H1 (cell line): Measurements from ENCODE around the gene CTIF. TPM values are rescaled to one million over a fixed set of nuclear protein-coding genes. Genes with fewer than 3 reads are reported as not detected.

Experiments used
- CTCF ChIA-PET: fragments of 300-600 bp; sonication (Branson Sonifier 250); formaldehyde crosslinking; loops from one replicate; lab custom pipeline; 2021; ENCODE audit not compliant: partially characterized antibody; lab: Charles Lee
- POLR2A ChIA-PET: fragments of 300-600 bp; sonication (Branson Sonifier 250); formaldehyde crosslinking; loops from one replicate; lab custom pipeline; 2021; ENCODE audit warnings: inconsistent platforms; ENCODE audit not compliant: partially characterized antibody; lab: Charles Lee
- DNase-seq, 2 experiments: peaks; one replicate each; pipeline versions ENCODE4 v3.0.0 to v3.0.0-alpha.2; 2010 to 2022; ENCODE audit warnings: low spot score in 2 of 2, low read depth in 1 of 2, mixed read lengths in 1 of 2
- FAIRE-seq: peaks from 2 replicates; lab custom pipeline; 2011; peaks lifted over from hg19 to GRCh38; lab: Jason Lieb, UNC
- H2AFZ ChIP-seq: 2 replicates; pipeline ENCODE4 v1.8.1; 2012; ENCODE audit warnings: low read length, inconsistent platforms
- H2AK5ac ChIP-seq: 2 replicates; pipeline ENCODE4 v1.6.1; 2013; ENCODE audit warnings: low read depth, low read length
- H2BK120ac ChIP-seq: replicated peaks from 2 replicates; pipeline ENCODE3; 2013; ENCODE audit warnings: low read depth, low read length, inconsistent platforms
- H2BK12ac ChIP-seq: 2 replicates; pipeline ENCODE4 v1.6.1; 2013; ENCODE audit warnings: low read depth, low read length
- H2BK15ac ChIP-seq: 2 replicates; pipeline ENCODE4 v1.6.1; 2013; ENCODE audit warnings: low read length
- H2BK20ac ChIP-seq: 2 replicates; pipeline ENCODE4 v1.6.1; 2013; ENCODE audit warnings: low read length
- H2BK5ac ChIP-seq: 2 replicates; pipeline ENCODE4 v1.6.1; 2013; ENCODE audit warnings: low read depth, low read length
- H3K14ac ChIP-seq: 2 replicates; pipeline ENCODE4 v1.6.1; 2013; ENCODE audit warnings: inconsistent platforms; ENCODE audit not compliant: insufficient read length
- H3K18ac ChIP-seq: 2 replicates; pipeline ENCODE4 v1.6.1; 2013; ENCODE audit warnings: low read length; ENCODE audit errors: extremely low read depth
- H3K23ac ChIP-seq: 2 replicates; pipeline ENCODE4 v1.6.1; 2013; ENCODE audit warnings: inconsistent platforms; ENCODE audit not compliant: insufficient read length
- H3K23me2 ChIP-seq: 2 replicates; pipeline ENCODE4 v1.6.1; 2013; ENCODE audit warnings: low read depth, low read length
- H3K27ac ChIP-seq: 2 replicates; pipeline ENCODE4 v1.6.1; 2011; ENCODE audit warnings: low read depth, low read length, inconsistent platforms
- H3K27me3 ChIP-seq, 4 experiments: replicated peaks in 1 of 4; 1 replicate in 1 of 4; 2 replicates in 3 of 4; pipeline versions ENCODE4 v1.6.1 to v1.8.1; 2011 to 2013; ENCODE audit warnings: low read length in 3 of 4, mild to moderate bottlenecking in 3 of 4, inconsistent platforms in 2 of 4, mixed read lengths in 2 of 4, moderate library complexity in 1 of 4; ENCODE audit not compliant: control insufficient read depth in 3 of 4, insufficient read depth in 3 of 4; ENCODE audit errors: extremely low read depth in 1 of 4
- H3K36me3 ChIP-seq, 4 experiments: 2 replicates each; pipeline versions ENCODE4 v1.6.1 to v1.8.1; 2011 to 2013; ENCODE audit warnings: mild to moderate bottlenecking in 4 of 4, low read length in 3 of 4, moderate library complexity in 2 of 4, control low read depth in 1 of 4, inconsistent platforms in 1 of 4; ENCODE audit not compliant: insufficient read depth in 4 of 4, control insufficient read depth in 2 of 4
- H3K4ac ChIP-seq: replicated peaks from 2 replicates; pipeline ENCODE3; 2013; ENCODE audit warnings: low read length, low read depth, mixed read lengths, inconsistent platforms; ENCODE audit not compliant: insufficient read length
- H3K4me1 ChIP-seq, 4 experiments: replicated peaks in 1 of 4; 1 replicate in 1 of 4; 2 replicates in 3 of 4; pipeline versions ENCODE4 v1.6.1 to v1.8.1; 2011 to 2013; ENCODE audit warnings: low read length in 3 of 4, inconsistent platforms in 2 of 4, mixed read lengths in 1 of 4; ENCODE audit not compliant: insufficient read depth in 4 of 4, control insufficient read depth in 3 of 4
- H3K4me2 ChIP-seq, 2 experiments: 2 replicates each; pipeline versions ENCODE4 v1.6.1 to v1.8.1; 2011 to 2013; ENCODE audit warnings: low read depth in 2 of 2, low read length in 2 of 2, control low read depth in 1 of 2, inconsistent platforms in 1 of 2, mild to moderate bottlenecking in 1 of 2; ENCODE audit not compliant: insufficient read depth in 1 of 2
- H3K4me3 ChIP-seq, 4 experiments: fragments of 200-600, 300-600 bp in 1 of 4; sonication (generic), shearing (Covaris generic), sonication (Bioruptor Twin) in 1 of 4; 2 replicates each; pipeline versions ENCODE4 v1.5.1 to v1.8.1; 2011 to 2016; ENCODE audit warnings: low read length in 4 of 4, low read depth in 3 of 4, control low read depth in 2 of 4, inconsistent platforms in 2 of 4, mild to moderate bottlenecking in 2 of 4, mixed read lengths in 1 of 4, moderate library complexity in 1 of 4; ENCODE audit not compliant: insufficient read depth in 2 of 4; ENCODE audit errors: extremely low read depth in 1 of 4
- H3K56ac ChIP-seq: replicated peaks from 2 replicates; pipeline ENCODE3; 2013; ENCODE audit warnings: low read depth, mild to moderate bottlenecking, mixed read lengths, low read length, inconsistent platforms; ENCODE audit not compliant: insufficient read length
- H3K79me1 ChIP-seq: 2 replicates; pipeline ENCODE4 v1.6.1; 2013; ENCODE audit warnings: low read depth, low read length, control low read depth
- H3K79me2 ChIP-seq, 2 experiments: 2 replicates each; pipeline versions ENCODE4 v1.6.1 to v1.8.1; 2012 to 2013; ENCODE audit warnings: low read length in 2 of 2, mild to moderate bottlenecking in 2 of 2, inconsistent platforms in 1 of 2; ENCODE audit not compliant: insufficient read depth in 2 of 2, control insufficient read depth in 1 of 2
- H3K9ac ChIP-seq, 4 experiments: replicated peaks in 1 of 4; 1 replicate in 1 of 4; 2 replicates in 3 of 4; pipeline versions ENCODE4 v1.6.1 to v1.8.1; 2011 to 2013; ENCODE audit warnings: low read depth in 3 of 4, low read length in 3 of 4, control low read depth in 2 of 4, mild to moderate bottlenecking in 2 of 4, moderate library complexity in 2 of 4, inconsistent platforms in 1 of 4; ENCODE audit errors: extremely low read depth in 1 of 4
- H3K9me3 ChIP-seq, 2 experiments: 2 replicates each; pipeline versions ENCODE4 v1.6.1 to v1.8.1; 2012 to 2013; ENCODE audit warnings: mild to moderate bottlenecking in 2 of 2, moderate library complexity in 2 of 2, control low read depth in 1 of 2, inconsistent platforms in 1 of 2, low read depth in 1 of 2, low read length in 1 of 2, mixed read lengths in 1 of 2; ENCODE audit not compliant: insufficient read depth in 2 of 2
- H4K20me1 ChIP-seq, 2 experiments: replicated peaks in 1 of 2; 2 replicates each; pipeline versions ENCODE3 to v1.8.1; 2011 to 2013; ENCODE audit warnings: inconsistent platforms in 2 of 2, low read length in 2 of 2, mild to moderate bottlenecking in 1 of 2; ENCODE audit not compliant: insufficient read depth in 2 of 2, control insufficient read depth in 1 of 2
- H4K5ac ChIP-seq: 2 replicates; pipeline ENCODE4 v1.6.1; 2013; ENCODE audit warnings: low read length, low read depth, mixed read lengths, inconsistent platforms; ENCODE audit not compliant: insufficient read length
- H4K8ac ChIP-seq: 2 replicates; pipeline ENCODE4 v1.8.0; 2013; ENCODE audit warnings: mild to moderate bottlenecking, moderate library complexity, low read length, inconsistent platforms; ENCODE audit not compliant: insufficient read depth; ENCODE audit errors: extremely low read depth
- H4K91ac ChIP-seq: replicated peaks from 2 replicates; pipeline ENCODE3; 2013; ENCODE audit warnings: low read length, mixed read lengths, inconsistent platforms; ENCODE audit not compliant: insufficient read length
- ASH2L ChIP-seq: fragments of 200-600, 300-600 bp; sonication (generic); IDR thresholded peaks from one replicate; pipeline ENCODE4 v1.7.1; 2017; ENCODE audit warnings: low read length
- BACH1 ChIP-seq: IDR thresholded peaks from 2 replicates; pipeline ENCODE4 v1.6.1; 2012; ENCODE audit warnings: low read length, improper control_type of control experiment
- BCL11A ChIP-seq, 2 experiments: IDR thresholded peaks; one replicate each; pipeline ENCODE4 v1.6.1; 2011; ENCODE audit warnings: low read depth in 2 of 2, low read length in 2 of 2, mild to moderate bottlenecking in 2 of 2
- CBX5 ChIP-seq: fragments of 300-800, 300-1000 bp; sonication (generic); IDR thresholded peaks from 2 replicates; pipeline ENCODE4 v1.7.1; 2016; ENCODE audit warnings: antibody characterized with exemption, low read length, low read depth
- CEBPB ChIP-seq: IDR thresholded peaks from 2 replicates; pipeline ENCODE4 v1.6.1; 2012; ENCODE audit warnings: low read depth, low read length
- CTBP2 ChIP-seq: IDR thresholded peaks from 2 replicates; pipeline ENCODE4 v1.7.0; 2011; ENCODE audit warnings: borderline replicate concordance, mild to moderate bottlenecking, moderate library complexity, mixed read lengths, low read length; ENCODE audit not compliant: insufficient read depth, insufficient read length
- KDM5A ChIP-seq: fragments of 200-600 bp; IDR thresholded peaks from 2 replicates; pipeline ENCODE4 v1.7.1; 2012; ENCODE audit warnings: mild to moderate bottlenecking, low read length, inconsistent platforms, mixed read lengths
- MAX ChIP-seq: IDR thresholded peaks from 2 replicates; pipeline ENCODE4 v1.6.1; 2012; ENCODE audit warnings: inconsistent platforms
- SIX5 ChIP-seq: IDR thresholded peaks from 2 replicates; pipeline ENCODE4 v1.6.1; 2011; ENCODE audit warnings: mild to moderate bottlenecking, low read depth, low read length
- WGBS, 2 experiments: shearing (Covaris generic) in 1 of 2; methylation state at CpG; one replicate each; pipeline versions ENCODE4 v1.1.6 to v1.1.7; 2013 to 2015; ENCODE audit warnings: low lambda C conversion rate in 2 of 2, mixed read lengths in 2 of 2, inconsistent platforms in 1 of 2, low coverage in 1 of 2, missing lambda C conversion rate in 1 of 2; ENCODE audit not compliant: insufficient replicate concordance in 2 of 2, insufficient coverage in 1 of 2, insufficient read length in 1 of 2; ENCODE audit errors: extremely low coverage in 1 of 2, missing lambda C conversion rate in 1 of 2; 5-methylcytosine and 5-hydroxymethylcytosine counted together
- polyA plus RNA-seq, 7 experiments: library from polyadenylated mRNA; depleted of rRNA in 3 of 7; stranded (reverse) in 5 of 7; unstranded in 2 of 7; fragments of >200 nt in 5 of 7; fragments of 200-250 nt in 2 of 7; gene quantifications; 1 replicate in 5 of 7; 2 replicates in 1 of 7; 4 replicates in 1 of 7; pipeline versions ENCODE4 v1.2.1 to v1.2.3, GENCODE V29; 2011 to 2013; ENCODE audit warnings: missing spikeins in 2 of 7, mixed read lengths in 2 of 7
- total RNA-seq: library from RNA; stranded (reverse); fragmentation: NEBNext Ultra II Directional; extraction: Animal tissue kit (Norgen Biotek cat#: 25700); gene quantifications from 2 replicates; pipeline ENCODE4 v1.2.1, GENCODE V29; 2021

Gene CTIF
- total and polyA plus RNA-seq, 2 of the 8 experiments (the other 6 are each of a cell fraction or from before 2014, with no cell fraction given): 9.0 to 17.8 TPM

GRCh38 chr18:48619016-48619415, 80.2 kb downstream of the CTIF start:
- Histone ChIP-seq H3K4ac (no peak overlapping the region), H3K14ac (no peak overlapping the region), H3K18ac (no peak overlapping the region), H3K23me2 (no peaks in the 10 kb centered on the region), H2AK5ac (no peak overlapping the region), H3K36me3 (no peaks in the 10 kb centered on the region; a peak in 1 of 8 replicates), H4K8ac (no peak overlapping the region; the same call in 1 of the 2 replicates), H3K27ac (no peak overlapping the region; the same call in 1 of the 2 replicates), H4K5ac (no peak overlapping the region), H2BK15ac (0 out of 2 replicates have a peak overlapping the region, but pooled peaks have one; percentile 46), H2BK20ac (no peak overlapping the region), H3K4me2 (no peak overlapping the region), H4K20me1 (no peaks in the 10 kb centered on the region), H3K79me2 (peaks cover 0 to 3% of the 10 kb centered on the region in 2 experiments; a peak in 1 of 4 replicates), H2BK12ac (no peak overlapping the region), H3K56ac (no peak overlapping the region), H3K9ac (no peak overlapping the region), H3K23ac (no peak overlapping the region), H2BK5ac (no peak overlapping the region), H3K9me3 (no peaks in the 10 kb centered on the region), H3K4me1 (peaks cover 1 to 10% (median 5%) of the 10 kb centered on the region in 4 experiments), H3K79me1 (no peaks in the 10 kb centered on the region), H2AFZ (no peak overlapping the region), H4K91ac (no peak overlapping the region), H2BK120ac (no peak overlapping the region), H3K4me3 (no peak overlapping the region), H3K27me3 (no peaks in the 10 kb centered on the region)
- FAIRE-seq (no peak), DNase-seq (no peak)
- ChIA-PET POLR2A (interaction anchor here (1.0 to 1.5 kb wide), 2 partner anchors 14 to 81 kb away, joined by 3 to 4 read pairs; partner anchors contain the start of gene CTIF), CTCF (interaction anchor here (0.8 to 4.7 kb wide), 10 partner anchors 9 to 143 kb away, joined by 3 to 39 read pairs (median 4); no protein-coding TSS in a partner anchor)
- 90% methylated on average over 3 of the region's 3 CpGs; no CpG with 5 or more reads in 1 of the 2 experiments for WGBS, 2 experiments
- TF ChIP-seq KDM5A (no peak), MAX (no peak), BCL11A (IDR thresholded peaks at IDR 0.05; ENCODE audit: low read depth in 2 of 2, low read length in 2 of 2) (no peak), CTBP2 (no peak), ASH2L (no peak), BACH1 (no peak), CBX5 (no peak), CEBPB (no peak), SIX5 (no peak)
